Limb (tissue), 2 donors: ENCODE results near the gene GAGE12J.
A peak's percentile ranks its signal among the peaks of the same experiment; 100 is the strongest.
"Not testable (repeated sequence)": the region's sequence is repeated elsewhere in the genome, so short reads cannot be mapped to it uniquely, and the experiment has no call there.

ENCODE experiments used
- DNase-seq, 2 donors: peaks; one replicate each; pipeline ENCODE4 v3.0.0-alpha.2; 2016; ENCODE audit errors: extremely low spot score in 2 of 2

GAGE12J gene, protein sequence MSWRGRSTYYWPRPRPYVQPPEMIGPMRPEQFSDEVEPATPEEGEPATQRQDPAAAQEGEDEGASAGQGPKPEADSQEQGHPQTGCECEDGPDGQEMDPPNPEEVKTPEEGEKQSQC

DNA sequence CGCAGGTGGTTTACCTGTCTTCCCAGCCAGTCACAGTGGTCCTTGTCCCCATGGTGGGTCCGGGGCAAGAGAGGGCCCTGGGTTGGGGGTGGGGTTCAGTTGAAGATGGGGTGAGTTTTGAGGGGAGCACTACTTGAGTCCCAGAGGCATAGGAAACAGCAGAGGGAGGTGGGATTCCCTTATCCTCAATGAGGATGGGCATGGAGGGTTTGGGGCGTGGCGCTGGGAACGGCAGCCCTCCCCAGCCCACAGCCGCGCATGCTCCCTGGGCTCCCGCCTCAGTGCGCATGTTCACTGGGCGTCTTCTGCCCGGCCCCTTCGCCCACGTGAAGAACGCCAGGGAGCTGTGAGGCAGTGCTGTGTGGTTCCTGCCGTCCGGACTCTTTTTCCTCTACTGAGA lies at the start of gene GAGE12J:
Gene GAGE12J (plus strand): TSS at position 301 of the 400 bp plus-strand sequence. CDS start 1,157 bp downstream, outside the sequence.
- DNase-seq, result not testable (repeated sequence)

DNA sequence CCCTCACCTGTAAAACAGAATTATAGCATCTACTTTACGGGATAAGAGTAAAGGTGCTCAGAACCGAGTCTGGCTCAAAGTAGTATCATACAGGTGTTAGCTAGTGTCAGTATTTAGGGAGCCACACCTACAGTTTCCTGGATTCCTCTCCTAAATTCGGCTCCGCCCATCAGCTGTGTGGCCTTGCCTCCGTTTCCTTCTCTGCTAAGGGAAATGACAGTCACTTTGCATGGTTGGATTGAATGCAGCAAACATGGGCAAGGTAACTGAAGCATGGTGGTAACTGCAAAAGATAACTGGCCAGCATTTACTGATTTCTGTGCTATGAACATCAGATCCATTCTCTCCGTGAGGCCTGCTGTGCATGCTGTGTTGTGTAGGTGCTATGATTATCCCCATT lies 49.4 kb upstream of the GAGE12J start:
- no peak for DNase-seq

DNA sequence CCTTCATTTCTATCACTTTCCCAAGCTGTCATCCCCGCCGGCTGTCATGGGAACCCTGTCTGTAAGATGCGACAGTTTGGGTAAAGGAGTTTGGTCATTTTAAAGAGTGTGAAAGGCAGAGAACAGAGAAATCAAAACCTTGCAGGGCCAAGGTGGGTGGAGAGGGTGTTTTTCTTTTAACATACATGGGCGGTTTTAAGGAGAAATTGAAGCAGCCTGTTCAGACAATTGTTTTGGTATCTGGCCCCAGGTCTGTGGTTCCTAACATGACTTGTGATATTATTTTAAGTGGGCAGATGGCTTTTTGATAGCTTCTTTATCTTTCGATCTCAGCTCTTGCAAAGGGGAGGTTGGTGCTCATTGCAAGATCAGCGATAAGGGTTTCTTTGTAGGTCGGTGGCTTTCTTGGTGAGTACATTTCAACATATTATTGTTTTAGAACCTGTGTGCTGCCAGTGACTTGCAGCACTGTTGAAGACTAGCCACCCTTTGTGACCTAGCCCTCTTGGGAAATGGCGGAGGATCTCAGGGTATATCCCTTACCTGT lies 48.6 kb upstream of the GAGE12J start:
- DNase-seq, result no peak

DNA sequence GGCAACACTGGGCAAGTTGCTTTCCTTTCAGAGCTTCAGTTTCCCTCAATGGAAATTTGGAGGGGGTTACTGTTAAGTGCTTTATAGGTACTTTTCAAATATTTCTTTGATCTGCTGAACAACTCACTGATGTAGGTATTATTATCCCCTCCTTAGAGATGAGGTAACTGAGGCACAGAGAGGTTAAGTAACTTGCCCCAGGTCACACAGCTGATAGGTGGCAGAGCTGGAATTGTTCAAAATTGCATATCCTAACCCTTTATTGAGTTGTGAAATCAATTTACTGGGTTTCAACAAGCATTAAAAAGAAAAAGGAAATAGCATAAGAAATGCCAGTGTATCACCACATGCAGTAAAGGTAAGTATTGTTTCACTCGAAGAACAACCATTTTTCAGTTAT lies 45.6 kb upstream of the GAGE12J start:
- DNase-seq, result no peak

DNA sequence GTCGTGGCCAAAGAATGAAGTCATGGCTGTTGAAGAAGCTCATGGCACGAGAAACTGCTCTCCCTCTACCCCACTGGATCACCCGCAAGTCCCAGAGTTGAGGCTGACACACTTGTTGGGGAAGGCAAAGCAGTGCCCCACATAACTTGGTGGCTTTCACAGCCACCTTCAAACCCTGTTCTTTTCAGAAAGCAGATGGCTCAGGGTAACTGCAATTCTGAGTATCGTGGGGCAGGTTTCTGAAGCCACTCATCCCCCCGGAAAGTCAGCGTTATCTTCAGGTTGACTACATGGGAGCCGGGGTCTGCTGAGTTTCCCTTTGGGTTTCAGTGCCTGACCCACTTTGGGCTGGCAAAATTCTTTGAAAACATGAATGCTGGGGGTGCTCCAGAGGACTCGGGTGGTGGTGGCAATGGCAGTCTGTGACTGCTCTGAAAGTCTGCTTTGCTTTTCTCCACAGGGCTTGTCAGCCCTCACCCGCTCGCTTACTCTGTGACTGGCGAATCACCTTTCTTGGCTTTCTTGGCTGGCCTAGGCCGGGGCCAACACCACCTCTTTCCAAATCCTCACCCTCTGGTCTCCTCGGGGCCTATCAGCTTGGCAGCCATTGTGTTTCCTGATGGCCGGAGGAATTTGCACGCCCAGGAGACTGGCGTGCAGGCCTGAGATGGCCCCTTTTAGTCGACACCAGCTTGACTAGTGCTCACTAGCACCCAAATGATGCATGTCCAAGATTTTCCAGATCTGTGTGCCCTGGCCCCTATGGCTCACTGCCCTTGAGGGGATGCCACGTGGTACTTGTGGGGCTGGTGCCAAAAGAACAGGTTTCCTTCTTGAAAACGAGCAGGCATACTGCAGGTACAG lies 44.9 kb upstream of the GAGE12J start:
- DNase-seq, result no peak

DNA sequence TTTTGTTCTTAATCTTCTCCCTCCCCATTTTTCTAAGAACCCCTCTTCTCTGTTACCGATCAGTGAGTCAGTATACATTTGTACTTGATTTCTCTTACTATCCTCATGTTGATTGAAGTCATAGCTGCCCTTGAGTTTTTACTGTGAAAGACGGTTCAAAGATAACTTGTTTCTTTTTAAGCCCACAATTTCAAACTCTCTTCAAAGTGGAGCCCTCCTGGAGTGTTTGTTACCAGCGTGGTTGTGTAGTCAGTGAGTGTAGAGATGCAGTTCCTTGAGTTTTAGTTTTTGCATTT lies 44.4 kb upstream of the GAGE12J start:
- no peak for DNase-seq

DNA sequence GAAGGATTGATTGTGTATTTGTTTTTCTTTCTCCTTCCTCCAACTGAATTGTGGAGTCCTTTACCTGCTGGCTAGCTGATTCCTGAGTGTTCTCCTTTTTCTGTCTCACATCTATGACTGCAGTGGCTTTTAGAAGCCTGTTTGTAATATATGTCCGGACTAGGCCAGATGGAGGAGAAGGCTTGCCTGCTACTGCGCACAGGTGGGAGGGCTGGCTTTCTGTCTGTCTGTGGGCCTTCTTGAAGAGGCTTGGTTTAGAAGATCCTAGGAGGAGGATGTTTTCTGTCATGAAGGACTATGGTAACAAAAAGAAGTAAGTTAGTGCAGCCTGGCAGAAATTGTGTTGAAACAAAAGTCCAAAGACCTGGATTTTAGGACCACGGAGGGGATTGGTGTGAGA lies 43.8 kb upstream of the GAGE12J start:
- DNase-seq, result no peak

DNA sequence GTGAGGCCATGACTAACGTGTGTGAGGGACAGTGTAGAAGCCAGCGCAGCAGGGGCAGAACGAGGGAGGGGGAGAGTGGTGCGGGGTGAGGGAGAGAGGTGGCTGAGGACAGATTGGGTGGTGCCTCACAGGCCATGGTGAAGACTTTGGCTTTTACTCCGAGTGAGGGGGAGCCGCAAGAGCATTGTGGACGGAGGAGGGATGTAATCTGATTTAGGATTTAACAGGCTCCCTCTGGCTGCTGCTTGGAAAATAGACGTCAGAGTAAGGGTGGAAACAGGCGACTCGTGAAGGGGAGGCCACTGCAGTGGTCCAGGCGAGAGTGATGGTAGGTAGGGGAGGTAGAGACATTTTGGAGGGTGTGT lies 39.2 kb upstream of the GAGE12J start:
- DNase-seq, result peak in 1 of 2 donors; percentile 1

DNA sequence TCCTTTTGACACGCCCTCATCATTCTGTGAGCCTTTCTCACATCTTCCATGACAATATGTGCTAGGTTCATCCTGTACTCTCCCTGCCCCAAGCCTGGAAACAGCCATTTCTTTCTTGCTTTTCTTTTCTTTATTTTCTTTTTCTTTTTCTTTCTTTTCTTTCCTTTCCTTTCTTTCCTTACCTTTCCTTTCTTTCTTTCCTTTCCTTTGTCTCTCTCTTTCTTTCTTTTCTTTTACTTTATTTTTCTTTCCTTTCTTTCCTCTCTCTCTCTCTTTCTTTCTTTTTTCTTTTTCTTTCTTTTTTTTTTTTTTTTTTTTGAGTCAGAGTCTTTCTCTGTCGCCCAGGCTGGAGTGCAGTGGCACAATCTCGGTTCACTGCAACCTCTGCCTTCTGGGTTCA lies 37.6 kb upstream of the GAGE12J start:
- DNase-seq, result no peak

DNA sequence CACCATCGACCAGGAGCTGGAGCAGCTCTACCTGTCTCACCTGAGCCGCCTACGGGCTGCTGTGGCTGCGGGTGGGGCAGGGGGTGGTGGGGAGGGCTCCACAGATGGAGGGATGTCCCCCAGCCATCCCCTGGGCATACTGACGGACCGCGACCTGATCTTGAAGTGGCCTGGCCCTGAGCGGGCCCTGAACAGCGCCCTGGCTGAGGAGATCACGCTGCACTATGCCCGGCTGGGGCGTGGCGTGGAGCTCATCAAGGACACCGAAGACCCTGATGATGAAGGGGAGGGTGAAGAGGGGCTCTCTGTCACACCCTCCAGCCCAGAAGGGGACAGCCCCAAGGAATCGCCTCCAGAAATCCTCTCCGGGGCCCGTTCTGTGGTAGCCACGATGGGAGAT lies 35.7 kb upstream of the GAGE12J start:
- no peak for DNase-seq

DNA sequence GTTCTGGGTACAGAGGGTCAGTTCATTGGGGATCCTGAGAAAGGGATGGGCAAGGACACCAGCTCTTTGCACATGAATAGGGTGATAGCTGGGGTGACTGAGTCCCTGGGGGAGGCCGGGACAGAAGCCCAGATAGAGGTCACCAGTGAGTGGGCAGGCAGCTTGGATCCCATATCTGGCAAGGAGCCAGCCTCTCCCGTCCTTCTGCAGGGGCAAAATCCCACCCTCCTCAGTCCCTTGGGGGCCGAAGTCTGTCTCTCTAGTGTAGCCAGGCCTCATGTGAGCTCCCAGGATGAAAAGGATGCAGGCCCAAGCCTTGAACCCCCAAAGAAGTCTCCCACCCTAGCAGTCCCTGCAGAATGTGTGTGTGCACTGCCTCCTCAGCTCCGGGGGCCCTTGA lies 35.3 kb upstream of the GAGE12J start:
- no peak for DNase-seq

DNA sequence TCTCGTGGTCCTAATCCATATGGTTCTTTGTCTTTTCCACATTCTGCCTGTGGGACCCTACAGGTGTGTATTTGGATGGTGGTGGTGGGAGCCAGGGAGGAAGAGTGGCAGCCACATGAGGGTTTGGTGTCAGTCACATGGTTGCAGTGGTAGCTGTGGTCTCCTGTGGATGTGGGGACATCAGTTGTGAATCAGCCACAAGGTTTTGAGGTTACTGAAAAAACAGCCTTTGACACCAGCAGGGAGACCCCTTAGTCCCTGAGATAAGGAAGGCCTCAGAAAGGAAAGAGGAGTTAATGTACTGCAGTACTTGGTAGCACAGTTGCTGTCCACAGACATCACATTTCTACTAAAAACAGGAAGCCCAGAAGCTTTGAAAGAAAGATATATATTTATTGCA lies 34.2 kb upstream of the GAGE12J start:
- DNase-seq, result no peak

DNA sequence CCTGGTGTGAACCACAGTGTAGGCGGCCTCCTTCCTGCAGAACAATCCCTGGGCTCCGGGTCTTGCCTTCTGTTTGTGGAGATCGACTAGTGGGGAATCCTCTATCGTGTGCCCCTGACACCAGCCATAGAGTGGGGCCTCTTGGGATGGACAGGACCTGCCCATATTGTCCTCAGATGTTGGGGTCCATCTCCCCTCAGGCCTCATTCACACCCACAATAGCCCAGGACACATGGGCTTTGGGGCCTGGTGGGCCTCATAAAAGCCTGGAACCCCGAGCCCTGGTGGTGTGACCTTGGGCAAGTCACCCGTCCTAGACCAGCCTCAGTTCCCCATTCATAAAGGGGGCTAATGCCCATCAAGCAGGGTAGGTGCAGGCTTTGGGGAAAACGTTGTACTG lies 31.6 kb upstream of the GAGE12J start:
- DNase-seq, result no peak

DNA sequence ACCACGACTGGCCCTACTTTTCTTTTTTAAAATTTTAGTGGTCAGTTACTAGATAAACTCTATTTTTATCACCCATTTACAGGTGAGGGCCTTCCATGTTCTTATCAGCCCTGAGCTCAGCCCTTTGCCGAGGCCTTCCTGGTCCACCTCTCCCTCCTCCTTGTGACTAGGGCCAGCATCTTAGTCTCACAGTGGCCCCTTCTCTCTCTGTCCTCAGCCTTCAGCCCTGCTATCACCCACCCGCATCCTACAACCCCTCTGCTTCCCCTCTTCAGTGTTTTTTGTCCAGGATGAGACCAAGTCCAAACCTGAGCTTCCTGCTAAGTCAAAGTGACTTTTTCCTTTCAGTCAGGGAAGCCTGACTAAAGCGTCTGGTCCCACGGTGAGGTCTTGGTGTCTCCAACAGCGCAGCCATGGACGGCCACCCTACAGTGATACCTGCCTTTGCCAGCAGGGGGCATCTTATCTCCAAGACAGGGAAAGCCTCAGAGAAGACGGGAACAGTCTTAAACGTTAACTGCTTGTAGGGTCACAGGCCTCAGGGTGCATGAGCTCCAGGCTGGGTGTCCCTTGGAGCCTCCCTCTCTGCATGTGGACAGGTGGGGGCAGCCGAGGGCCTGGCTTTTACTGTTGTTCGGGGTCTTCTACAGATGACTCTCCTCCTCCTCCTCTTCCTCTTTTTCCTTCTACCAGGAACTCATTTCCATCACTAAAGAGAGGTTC lies 30.1 kb upstream of the GAGE12J start:
- DNase-seq, result peak; percentile 23 to 69

DNA sequence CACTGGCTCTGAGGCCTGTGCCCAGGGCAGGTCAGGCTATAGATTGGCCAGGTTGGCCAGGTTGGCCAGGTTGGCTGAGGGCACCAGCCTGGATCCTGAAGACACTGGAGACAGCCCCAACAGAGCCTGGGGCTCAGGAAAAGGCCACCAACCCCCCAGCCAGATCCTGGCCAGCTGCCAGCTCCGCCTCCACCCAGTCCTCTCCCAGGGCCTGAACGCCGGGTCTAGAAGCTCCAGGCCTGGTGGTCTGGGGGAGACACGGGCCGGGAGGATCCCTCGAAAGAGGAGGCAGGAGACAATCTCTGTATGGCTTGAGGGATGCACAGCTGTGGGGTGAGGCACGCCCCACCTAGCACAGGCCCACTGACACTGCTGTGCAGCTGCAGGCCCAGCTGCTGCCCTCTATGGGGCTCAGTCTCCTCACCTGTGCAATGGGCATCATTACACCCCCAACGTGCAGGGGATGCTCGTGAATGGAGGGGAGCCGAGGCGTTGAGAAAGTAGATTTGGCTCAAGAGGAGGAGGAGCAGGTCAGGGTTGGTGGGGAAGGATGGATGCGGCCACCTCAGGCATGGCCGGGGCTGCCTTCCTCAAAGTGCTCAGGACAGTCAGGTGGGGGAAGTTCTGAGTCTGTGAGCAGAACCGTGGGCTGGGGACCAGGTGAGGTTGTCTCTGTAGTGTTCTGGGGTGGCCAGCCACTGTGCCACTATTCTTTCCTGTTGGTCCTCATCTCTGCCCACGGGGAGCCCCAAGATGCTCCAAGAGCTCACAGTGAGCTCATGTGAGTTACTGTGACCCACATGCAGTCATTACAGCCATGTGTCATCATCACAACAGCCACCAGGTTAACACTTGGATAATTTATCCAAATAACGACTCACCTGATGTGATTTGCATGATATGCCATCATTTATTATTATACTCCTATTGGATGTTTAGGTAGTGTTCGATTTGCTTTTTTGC lies 29.2 kb upstream of the GAGE12J start:
- DNase-seq, result no peak

DNA sequence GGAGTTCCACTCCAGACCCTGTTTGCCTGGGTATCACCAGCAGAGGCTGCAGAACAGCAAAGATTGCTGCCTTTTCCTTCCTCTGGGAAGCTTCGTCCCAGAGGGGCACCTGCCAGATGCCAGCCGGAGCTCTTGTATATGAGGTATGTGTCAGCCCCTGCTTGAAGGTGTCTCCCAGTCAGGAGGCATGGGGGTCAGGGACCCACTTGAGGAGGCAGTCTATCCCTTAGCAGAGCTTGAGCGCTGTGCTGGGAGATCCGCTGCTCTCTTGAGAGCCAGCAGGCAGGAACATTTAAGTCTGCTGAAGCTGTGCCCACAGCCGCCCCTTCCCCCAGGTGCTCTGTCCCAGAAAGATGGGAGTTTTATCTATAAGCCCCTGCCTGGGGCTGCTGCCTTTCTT lies 22.5 kb upstream of the GAGE12J start:
- not testable (repeated sequence) for DNase-seq

DNA sequence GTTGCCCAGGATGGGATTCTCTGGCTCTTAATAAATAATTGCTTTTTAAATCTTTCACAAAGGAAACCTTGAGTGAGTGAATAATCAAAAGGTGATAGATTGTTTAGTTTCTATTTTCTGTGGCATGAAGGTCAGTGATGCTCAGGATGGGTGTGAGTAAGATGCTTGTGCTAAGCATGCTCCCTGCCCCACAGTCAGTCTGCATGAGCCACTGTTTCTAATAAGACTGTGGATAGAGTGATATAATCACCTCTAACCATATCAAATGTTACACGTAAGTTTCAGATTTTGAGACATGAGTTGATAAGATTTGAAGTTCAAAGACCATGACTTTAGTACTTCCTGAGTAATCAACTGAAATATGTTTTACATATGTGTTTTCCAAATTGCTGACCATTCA lies 21.1 kb upstream of the GAGE12J start:
- DNase-seq, result no peak

DNA sequence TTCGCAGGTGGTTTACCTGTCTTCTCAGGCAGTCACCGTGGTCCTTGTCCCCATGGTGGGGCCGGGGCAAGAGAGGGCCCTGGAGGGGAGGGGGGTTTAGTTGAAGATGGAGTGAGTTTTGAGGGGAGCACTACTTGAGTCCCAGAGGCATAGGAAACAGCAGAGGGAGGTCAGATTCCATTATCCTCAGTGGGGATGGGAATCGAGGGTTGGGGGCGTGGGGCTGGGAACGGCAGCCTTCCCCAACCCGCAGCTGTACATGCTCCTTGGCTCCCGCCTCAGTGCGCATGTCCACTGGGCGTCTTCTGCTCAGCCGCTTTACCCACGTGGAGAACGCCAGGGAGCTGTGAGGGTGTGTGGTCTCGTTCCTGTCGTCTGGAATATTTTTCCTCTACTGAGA lies 18.5 kb upstream of the GAGE12J start, which contains the start of gene GAGE10:
Gene GAGE10 (plus strand): TSS at position 301 of the 400 bp plus-strand sequence. CDS start 1,214 bp downstream, outside the sequence.
- no peak for DNase-seq

DNA sequence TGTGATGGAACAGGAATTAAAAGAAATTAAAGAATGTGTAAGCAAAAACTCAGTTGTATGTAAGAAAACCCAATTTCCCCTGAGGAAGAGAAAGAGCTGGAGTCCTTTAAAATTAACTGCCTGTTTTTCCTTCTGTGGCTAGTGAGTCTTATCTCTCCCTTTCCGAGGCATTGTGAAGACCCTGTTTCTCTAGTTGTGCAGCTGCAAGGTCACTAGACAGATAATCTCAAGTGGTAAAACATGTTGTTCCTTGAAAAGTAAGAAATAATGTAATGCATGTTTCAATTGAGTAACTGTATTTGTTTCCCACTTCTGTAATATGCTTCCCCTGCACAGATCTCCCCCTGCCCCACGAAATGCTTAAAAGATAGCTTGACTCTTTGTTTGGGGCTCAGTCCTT lies 14.1 kb upstream of the GAGE12J start:
- not testable (repeated sequence) for DNase-seq

DNA sequence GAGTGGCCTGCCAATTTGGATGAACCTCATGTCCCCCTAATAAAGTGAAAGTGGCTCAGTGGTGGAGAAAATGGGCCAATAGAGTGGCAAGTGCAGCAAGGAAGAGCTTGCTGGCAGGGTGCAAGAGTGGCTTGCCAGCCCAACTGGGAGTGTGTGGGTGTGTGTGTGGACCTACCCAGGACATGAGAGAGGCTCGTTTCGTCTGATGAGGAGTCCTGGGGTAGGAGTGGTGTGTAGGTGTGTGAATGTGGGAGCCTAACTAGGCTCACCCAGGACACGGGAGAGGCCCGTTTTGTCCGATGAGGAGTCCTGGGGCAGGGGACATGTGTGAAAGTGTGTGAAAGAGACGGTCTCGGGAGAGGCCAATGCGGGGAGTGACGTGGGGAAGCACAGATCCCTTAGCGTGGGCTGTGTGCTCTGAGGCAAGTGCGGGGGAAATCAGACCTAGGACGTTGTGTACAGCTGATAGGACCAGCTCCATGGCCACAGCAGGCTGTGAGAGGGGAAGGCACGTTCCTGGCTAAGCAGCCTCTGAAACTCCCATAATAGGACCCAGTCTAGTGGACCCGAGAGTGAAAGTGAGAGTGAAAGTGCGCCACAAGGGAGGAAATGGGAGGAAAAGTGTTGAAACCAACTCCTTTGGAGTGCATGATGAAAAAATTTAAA lies 13.1 kb upstream of the GAGE12J start:
- DNase-seq, result no peak
